ENCODE data around the gene CYP27A1.

DNA sequence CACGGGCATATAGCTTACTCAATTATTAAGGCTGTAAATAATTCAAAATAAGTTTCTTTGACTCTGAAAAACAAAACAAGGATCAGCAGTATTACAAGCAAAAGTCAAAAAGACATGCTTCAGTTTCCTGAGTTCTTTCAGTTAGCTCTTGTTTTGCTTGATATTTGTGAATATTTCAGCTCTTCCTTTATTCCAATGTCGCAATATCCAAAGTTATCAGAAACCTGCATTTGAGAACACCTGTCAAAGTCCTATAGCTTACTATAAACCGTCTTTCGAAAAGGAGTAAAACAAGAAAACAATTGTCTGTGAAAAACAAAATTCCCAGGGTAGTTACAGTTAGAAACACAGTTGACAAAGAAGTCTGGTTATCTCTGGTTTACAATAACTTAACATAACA lies 14.7 kb downstream of the CYP27A1 start:
- TF ChIP-seq CTBP1 (IDR thresholded peaks at IDR 0.05; ENCODE audit: borderline replicate concordance) (no peak), PPARD (CRISPR knock-in tag; IDR thresholded peaks at IDR 0.05) (no peak), SMC3 (conservative IDR thresholded peaks at IDR 0.05; ENCODE audit: insufficient read depth, low read depth, low read length) (no peak), TAF1 (IDR thresholded peaks at IDR 0.05; ENCODE audit: control insufficient read depth, extremely low read depth, insufficient read depth, low read length, severe bottlenecking) (no peak), XRCC5 (IDR thresholded peaks at IDR 0.05; ENCODE audit: low read depth, low read length) (no peak)
- TF ChIP-seq, protein P1, sequence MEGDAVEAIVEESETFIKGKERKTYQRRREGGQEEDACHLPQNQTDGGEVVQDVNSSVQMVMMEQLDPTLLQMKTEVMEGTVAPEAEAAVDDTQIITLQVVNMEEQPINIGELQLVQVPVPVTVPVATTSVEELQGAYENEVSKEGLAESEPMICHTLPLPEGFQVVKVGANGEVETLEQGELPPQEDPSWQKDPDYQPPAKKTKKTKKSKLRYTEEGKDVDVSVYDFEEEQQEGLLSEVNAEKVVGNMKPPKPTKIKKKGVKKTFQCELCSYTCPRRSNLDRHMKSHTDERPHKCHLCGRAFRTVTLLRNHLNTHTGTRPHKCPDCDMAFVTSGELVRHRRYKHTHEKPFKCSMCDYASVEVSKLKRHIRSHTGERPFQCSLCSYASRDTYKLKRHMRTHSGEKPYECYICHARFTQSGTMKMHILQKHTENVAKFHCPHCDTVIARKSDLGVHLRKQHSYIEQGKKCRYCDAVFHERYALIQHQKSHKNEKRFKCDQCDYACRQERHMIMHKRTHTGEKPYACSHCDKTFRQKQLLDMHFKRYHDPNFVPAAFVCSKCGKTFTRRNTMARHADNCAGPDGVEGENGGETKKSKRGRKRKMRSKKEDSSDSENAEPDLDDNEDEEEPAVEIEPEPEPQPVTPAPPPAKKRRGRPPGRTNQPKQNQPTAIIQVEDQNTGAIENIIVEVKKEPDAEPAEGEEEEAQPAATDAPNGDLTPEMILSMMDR (IDR thresholded peaks at IDR 0.05 in 2 of 3, conservative IDR thresholded peaks at IDR 0.05 in 1 of 3; ENCODE audit: insufficient read depth in 2 of 3, low read depth in 1 of 3, low read length in 3 of 3): no peak

Measured in K562 (cell line).